ENCODE data around the gene NFATC2IP. TPM values are rescaled to one million over a fixed set of nuclear protein-coding genes. Genes with fewer than 3 reads are reported as not detected.

NFATC2IP gene
- total and polyA plus RNA-seq, 4 donors, result 5.8 to 17.6 (median 11.9) TPM

DNA sequence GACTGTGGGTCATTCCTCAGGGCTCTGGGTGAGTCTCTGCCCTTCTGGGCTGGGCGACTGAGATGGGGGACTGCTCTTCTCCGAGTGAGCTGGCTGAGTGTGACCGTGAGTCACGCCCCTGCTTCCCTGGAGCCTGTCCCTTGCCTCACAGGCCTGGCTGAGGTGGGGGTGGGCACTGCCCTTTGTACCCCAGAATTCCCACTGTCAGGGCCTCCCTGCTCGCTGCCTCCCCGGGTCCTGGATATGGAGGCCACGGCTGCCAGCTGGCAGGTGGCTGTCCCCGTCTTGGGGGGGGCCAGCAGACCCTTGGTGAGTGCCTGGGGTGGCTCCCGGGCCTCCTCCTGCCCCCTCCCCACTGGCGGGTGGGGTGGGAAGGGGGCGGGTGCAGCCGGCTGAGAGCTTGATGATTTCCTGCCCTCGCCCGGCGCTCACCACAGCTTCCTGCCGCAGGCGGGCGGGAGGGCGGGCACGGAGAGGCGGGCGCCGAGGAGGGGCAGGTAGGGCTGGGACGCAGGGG lies 33.9 kb downstream of the NFATC2IP start, which contains the start of gene LAT:
Gene LAT (plus strand): TSS at position 434 of the 517 bp plus-strand sequence. CDS start 366 bp downstream, outside the sequence.
- Histone ChIP-seq H3K36me3 (ENCODE audit: control insufficient read depth in 4 of 4, insufficient read depth in 3 of 4, low read depth in 1 of 4, low read length in 3 of 4) (peaks cover 7 to 49% (median 11%) of the 10 kb centered on the region in 4 donors), H3K4me3 (ENCODE audit: low read depth in 1 of 3, low read length in 3 of 3) (peak within 1 kb of the TSS in 1 of 3 donors; percentile 12), H3K9ac (ENCODE audit: low read depth in 1 of 2, low read length in 2 of 2) (no peak within 1 kb of the TSS), H3K27ac (ENCODE audit: low read depth in 1 of 2, low read length in 2 of 2) (no peak within 1 kb of the TSS), H3K4me1 (ENCODE audit: control insufficient read depth in 4 of 4, insufficient read depth in 4 of 4, low read length in 3 of 4) (no peaks in the 10 kb centered on the region), H3K27me3 (ENCODE audit: control insufficient read depth in 4 of 4, insufficient read depth in 4 of 4, low read length in 3 of 4) (no peaks in the 10 kb centered on the region), H3K9me3 (ENCODE audit: control insufficient read depth in 4 of 4, low read length in 3 of 4) (peaks cover 0 to 3% (median 0%) of the 10 kb centered on the region in 4 donors)
- 76% methylated on average over 24 of the region's 24 CpGs for WGBS
- TF ChIP-seq, protein P1, sequence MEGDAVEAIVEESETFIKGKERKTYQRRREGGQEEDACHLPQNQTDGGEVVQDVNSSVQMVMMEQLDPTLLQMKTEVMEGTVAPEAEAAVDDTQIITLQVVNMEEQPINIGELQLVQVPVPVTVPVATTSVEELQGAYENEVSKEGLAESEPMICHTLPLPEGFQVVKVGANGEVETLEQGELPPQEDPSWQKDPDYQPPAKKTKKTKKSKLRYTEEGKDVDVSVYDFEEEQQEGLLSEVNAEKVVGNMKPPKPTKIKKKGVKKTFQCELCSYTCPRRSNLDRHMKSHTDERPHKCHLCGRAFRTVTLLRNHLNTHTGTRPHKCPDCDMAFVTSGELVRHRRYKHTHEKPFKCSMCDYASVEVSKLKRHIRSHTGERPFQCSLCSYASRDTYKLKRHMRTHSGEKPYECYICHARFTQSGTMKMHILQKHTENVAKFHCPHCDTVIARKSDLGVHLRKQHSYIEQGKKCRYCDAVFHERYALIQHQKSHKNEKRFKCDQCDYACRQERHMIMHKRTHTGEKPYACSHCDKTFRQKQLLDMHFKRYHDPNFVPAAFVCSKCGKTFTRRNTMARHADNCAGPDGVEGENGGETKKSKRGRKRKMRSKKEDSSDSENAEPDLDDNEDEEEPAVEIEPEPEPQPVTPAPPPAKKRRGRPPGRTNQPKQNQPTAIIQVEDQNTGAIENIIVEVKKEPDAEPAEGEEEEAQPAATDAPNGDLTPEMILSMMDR (IDR thresholded peaks at IDR 0.05; ENCODE audit: low read depth, low read length, missing input control), result no peak
- TF ChIP-seq, protein P2, sequence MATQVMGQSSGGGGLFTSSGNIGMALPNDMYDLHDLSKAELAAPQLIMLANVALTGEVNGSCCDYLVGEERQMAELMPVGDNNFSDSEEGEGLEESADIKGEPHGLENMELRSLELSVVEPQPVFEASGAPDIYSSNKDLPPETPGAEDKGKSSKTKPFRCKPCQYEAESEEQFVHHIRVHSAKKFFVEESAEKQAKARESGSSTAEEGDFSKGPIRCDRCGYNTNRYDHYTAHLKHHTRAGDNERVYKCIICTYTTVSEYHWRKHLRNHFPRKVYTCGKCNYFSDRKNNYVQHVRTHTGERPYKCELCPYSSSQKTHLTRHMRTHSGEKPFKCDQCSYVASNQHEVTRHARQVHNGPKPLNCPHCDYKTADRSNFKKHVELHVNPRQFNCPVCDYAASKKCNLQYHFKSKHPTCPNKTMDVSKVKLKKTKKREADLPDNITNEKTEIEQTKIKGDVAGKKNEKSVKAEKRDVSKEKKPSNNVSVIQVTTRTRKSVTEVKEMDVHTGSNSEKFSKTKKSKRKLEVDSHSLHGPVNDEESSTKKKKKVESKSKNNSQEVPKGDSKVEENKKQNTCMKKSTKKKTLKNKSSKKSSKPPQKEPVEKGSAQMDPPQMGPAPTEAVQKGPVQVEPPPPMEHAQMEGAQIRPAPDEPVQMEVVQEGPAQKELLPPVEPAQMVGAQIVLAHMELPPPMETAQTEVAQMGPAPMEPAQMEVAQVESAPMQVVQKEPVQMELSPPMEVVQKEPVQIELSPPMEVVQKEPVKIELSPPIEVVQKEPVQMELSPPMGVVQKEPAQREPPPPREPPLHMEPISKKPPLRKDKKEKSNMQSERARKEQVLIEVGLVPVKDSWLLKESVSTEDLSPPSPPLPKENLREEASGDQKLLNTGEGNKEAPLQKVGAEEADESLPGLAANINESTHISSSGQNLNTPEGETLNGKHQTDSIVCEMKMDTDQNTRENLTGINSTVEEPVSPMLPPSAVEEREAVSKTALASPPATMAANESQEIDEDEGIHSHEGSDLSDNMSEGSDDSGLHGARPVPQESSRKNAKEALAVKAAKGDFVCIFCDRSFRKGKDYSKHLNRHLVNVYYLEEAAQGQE (IDR thresholded peaks at IDR 0.05), result no peak
- TF ChIP-seq FOXA1 (IDR thresholded peaks at IDR 0.05) (no peak), TAF1 (conservative IDR thresholded peaks at IDR 0.05) (no peak)
- no peak for DNase-seq (ENCODE audit: low spot score)

DNA sequence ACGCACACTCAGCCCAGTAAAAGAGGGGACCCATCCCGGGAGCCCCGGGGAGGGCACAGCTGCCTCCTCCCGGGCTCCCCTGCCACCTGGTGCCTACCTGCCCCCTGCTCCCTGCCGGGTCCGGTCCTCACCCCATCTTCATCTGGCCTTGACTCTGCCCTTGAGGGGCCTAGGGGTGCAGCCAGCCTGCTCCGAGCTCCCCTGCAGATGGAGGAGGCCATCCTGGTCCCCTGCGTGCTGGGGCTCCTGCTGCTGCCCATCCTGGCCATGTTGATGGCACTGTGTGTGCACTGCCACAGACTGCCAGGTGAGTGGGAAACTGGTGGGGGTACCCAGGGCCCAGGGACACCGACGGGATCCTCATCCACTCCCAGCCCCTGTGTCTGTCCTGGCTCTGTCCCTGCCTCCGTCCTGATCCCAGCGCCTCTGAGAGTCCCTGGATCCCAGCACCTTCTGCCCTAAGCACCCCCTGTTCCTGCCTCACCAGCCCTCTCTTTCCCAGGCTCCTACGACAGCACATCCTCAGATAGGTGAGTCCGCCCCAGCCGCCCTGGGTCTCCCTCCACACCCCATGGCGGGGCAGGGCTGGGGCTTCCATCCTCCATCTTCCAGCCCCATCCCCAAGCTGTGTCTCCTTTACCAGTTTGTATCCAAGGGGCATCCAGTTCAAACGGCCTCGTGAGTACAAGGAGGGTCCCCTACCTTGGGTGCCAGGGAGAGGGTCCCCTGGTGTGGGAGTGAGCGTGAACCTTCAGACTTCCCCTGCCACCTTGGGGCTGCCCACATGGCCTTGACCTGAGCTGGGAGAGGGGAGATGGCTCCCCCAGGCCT lies 34.7 kb downstream of the NFATC2IP start:
- Histone ChIP-seq H3K4me3 (ENCODE audit: low read depth in 1 of 3, low read length in 3 of 3) (peak overlapping the region in 1 of 3 donors; percentile 12), H3K36me3 (ENCODE audit: control insufficient read depth in 4 of 4, insufficient read depth in 3 of 4, low read depth in 1 of 4, low read length in 3 of 4) (peaks cover 6 to 54% (median 11%) of the 10 kb centered on the region in 4 donors), H3K9me3 (ENCODE audit: control insufficient read depth in 4 of 4, low read length in 3 of 4) (peaks cover 0 to 3% (median 0%) of the 10 kb centered on the region in 4 donors), H3K4me1 (ENCODE audit: control insufficient read depth in 4 of 4, insufficient read depth in 4 of 4, low read length in 3 of 4) (no peaks in the 10 kb centered on the region), H3K9ac (ENCODE audit: low read depth in 1 of 2, low read length in 2 of 2) (no peak overlapping the region), H3K27me3 (ENCODE audit: control insufficient read depth in 4 of 4, insufficient read depth in 4 of 4, low read length in 3 of 4) (no peaks in the 10 kb centered on the region), H3K27ac (ENCODE audit: low read depth in 1 of 2, low read length in 2 of 2) (no peak overlapping the region)
- 84% methylated on average over 19 of the region's 19 CpGs for WGBS
- DNase-seq (ENCODE audit: low spot score), result no peak
- TF ChIP-seq, protein P3, sequence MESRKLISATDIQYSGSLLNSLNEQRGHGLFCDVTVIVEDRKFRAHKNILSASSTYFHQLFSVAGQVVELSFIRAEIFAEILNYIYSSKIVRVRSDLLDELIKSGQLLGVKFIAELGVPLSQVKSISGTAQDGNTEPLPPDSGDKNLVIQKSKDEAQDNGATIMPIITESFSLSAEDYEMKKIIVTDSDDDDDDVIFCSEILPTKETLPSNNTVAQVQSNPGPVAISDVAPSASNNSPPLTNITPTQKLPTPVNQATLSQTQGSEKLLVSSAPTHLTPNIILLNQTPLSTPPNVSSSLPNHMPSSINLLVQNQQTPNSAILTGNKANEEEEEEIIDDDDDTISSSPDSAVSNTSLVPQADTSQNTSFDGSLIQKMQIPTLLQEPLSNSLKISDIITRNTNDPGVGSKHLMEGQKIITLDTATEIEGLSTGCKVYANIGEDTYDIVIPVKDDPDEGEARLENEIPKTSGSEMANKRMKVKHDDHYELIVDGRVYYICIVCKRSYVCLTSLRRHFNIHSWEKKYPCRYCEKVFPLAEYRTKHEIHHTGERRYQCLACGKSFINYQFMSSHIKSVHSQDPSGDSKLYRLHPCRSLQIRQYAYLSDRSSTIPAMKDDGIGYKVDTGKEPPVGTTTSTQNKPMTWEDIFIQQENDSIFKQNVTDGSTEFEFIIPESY (IDR thresholded peaks at IDR 0.05), result no peak
- TF ChIP-seq, protein P4, sequence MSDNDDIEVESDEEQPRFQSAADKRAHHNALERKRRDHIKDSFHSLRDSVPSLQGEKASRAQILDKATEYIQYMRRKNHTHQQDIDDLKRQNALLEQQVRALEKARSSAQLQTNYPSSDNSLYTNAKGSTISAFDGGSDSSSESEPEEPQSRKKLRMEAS (IDR thresholded peaks at IDR 0.05), result no peak
- no peak for TF ChIP-seq HNF4G (IDR thresholded peaks at IDR 0.05)
- no peak for TF ChIP-seq YY1 (IDR thresholded peaks at IDR 0.05)
- TF ChIP-seq JUND (IDR thresholded peaks at IDR 0.05), result no peak
- TF ChIP-seq, protein P1 (IDR thresholded peaks at IDR 0.05; ENCODE audit: low read depth, low read length, missing input control), result no peak
- TF ChIP-seq EGR1 (IDR thresholded peaks at IDR 0.05; ENCODE audit: low read depth in 2 of 2), result no peak
- TF ChIP-seq FOXA2 (IDR thresholded peaks at IDR 0.05), result no peak
- no peak for TF ChIP-seq SP1 (IDR thresholded peaks at IDR 0.05)
- no peak for TF ChIP-seq TAF1 (conservative IDR thresholded peaks at IDR 0.05)
- TF ChIP-seq, protein P5, sequence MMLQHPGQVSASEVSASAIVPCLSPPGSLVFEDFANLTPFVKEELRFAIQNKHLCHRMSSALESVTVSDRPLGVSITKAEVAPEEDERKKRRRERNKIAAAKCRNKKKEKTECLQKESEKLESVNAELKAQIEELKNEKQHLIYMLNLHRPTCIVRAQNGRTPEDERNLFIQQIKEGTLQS (IDR thresholded peaks at IDR 0.05), result no peak
- TF ChIP-seq RAD21 (IDR thresholded peaks at IDR 0.05), result no peak
- TF ChIP-seq GABPA (IDR thresholded peaks at IDR 0.05 in 1 of 2, conservative IDR thresholded peaks at IDR 0.05 in 1 of 2), result no peak
- TF ChIP-seq RXRA (IDR thresholded peaks at IDR 0.05), result no peak
- no peak for TF ChIP-seq NR2F2 (IDR thresholded peaks at IDR 0.05)
- no peak for TF ChIP-seq FOXA1 (IDR thresholded peaks at IDR 0.05)

All from liver (tissue), 9 donors.